NOMO-1 (cell line): ENCODE measurements around the gene FBL.

Experiments used
- DNase-seq, 2 experiments: peaks; one replicate each; lab custom pipeline; 2025; ENCODE audit not compliant: unreplicated experiment in 2 of 2; lab: John Stamatoyannopoulos, UW

FBL gene

GRCh38 chr19:39843919-39844793 is 2.0 kb downstream of the FBL start:
- DNase-seq: peak; percentile 8 to 50

- no peak for DNase-seq
Measured at GRCh38 chr19:39842693-39843435, 3.3 kb downstream of the FBL start.

GRCh38 chr19:39841041-39841440 is 5.1 kb downstream of the FBL start:
- DNase-seq: no peak

- no peak for DNase-seq
Measured at GRCh38 chr19:39840492-39840891, 5.7 kb downstream of the FBL start.

GRCh38 chr19:39839678-39840327 is 6.4 kb downstream of the FBL start:
- no peak for DNase-seq

GRCh38 chr19:39838569-39838968 is 7.6 kb downstream of the FBL start:
- no peak for DNase-seq

- DNase-seq: no peak
Measured at GRCh38 chr19:39837978-39838377, 8.2 kb downstream of the FBL start.

- DNase-seq: no peak
Measured at GRCh38 chr19:39834287-39834841, 11.8 kb downstream of the FBL start.

GRCh38 chr19:39833464-39834286 is 12.5 kb downstream of the FBL start, which contains the start of gene DYRK1B:
TSS of gene DYRK1B (minus strand) at chr19:39834162. CDS start at chr19:39831867, 2,295 bp downstream.
- DNase-seq: no peak

GRCh38 chr19:39833160-39833463 is 13.1 kb downstream of the FBL start:
- DNase-seq: no peak

- no peak for DNase-seq
Measured at GRCh38 chr19:39832341-39833083, 13.7 kb downstream of the FBL start.

GRCh38 chr19:39831679-39832078 is 14.5 kb downstream of the FBL start:
- no peak for DNase-seq

- DNase-seq: no peak
Measured at GRCh38 chr19:39830847-39831246, 15.3 kb downstream of the FBL start.

GRCh38 chr19:39830406-39830805 is 15.8 kb downstream of the FBL start:
- no peak for DNase-seq

- DNase-seq: no peak
Measured at GRCh38 chr19:39829702-39830275, 16.4 kb downstream of the FBL start.

GRCh38 chr19:39828654-39829032 is 17.5 kb downstream of the FBL start:
- peak; percentile 8 to 75 for DNase-seq

- DNase-seq: no peak
Measured at GRCh38 chr19:39828015-39828653, 18.0 kb downstream of the FBL start.

GRCh38 chr19:39827216-39827615 is 19.0 kb downstream of the FBL start:
- no peak for DNase-seq
